ENCODE measurements around the gene XPR1. TPM values are rescaled to one million over a fixed set of nuclear protein-coding genes. Genes with fewer than 3 reads are reported as not detected.

The XPR1 gene
- total RNA-seq, 3 donors from 2014 or later = 19.0 to 49.5 (median 35.7) TPM

GRCh38 chr1:180598333-180598974, 33.4 kb upstream of the XPR1 start:
- no peaks in the 10 kb centered on the region for H3K9me3 ChIP-seq
- H3K36me3 ChIP-seq = no peaks in the 10 kb centered on the region
- H3K27ac ChIP-seq = no peak overlapping the region
- no peak overlapping the region for H3K4me3 ChIP-seq
- TF ChIP-seq CTCF (IDR thresholded peaks at IDR 0.05) = no peak
- no peak for TF ChIP-seq POLR2A (IDR thresholded peaks at IDR 0.05)
- no peak for TF ChIP-seq POLR2AphosphoS5 (IDR thresholded peaks at IDR 0.05)
- intact Hi-C loops (cut with DNase I; ENCODE audit: low total_unique reads) = no loop called here
- DNase-seq (ENCODE audit: low spot score in 2 of 2) = no peak
- H3K27me3 ChIP-seq = no peaks in the 10 kb centered on the region
- H3K4me1 ChIP-seq = no peaks in the 10 kb centered on the region

- Histone ChIP-seq H3K4me3 (no peak overlapping the region), H3K36me3 (no peaks in the 10 kb centered on the region), H3K27me3 (no peaks in the 10 kb centered on the region), H3K9me3 (no peaks in the 10 kb centered on the region), H3K27ac (no peak overlapping the region), H3K4me1 (no peaks in the 10 kb centered on the region)
- intact Hi-C loops (cut with DNase I; ENCODE audit: low total_unique reads) = no loop called here
- no peak for DNase-seq (ENCODE audit: low spot score in 2 of 2)
- TF ChIP-seq CTCF (IDR thresholded peaks at IDR 0.05) = no peak
- TF ChIP-seq POLR2A (IDR thresholded peaks at IDR 0.05) = no peak
- no peak for TF ChIP-seq POLR2AphosphoS5 (IDR thresholded peaks at IDR 0.05)
Observed at GRCh38 chr1:180600343-180600742, 31.5 kb upstream of the XPR1 start.

- intact Hi-C loops (cut with DNase I; ENCODE audit: low total_unique reads) = no loop called here
Observed at GRCh38 chr1:180601512-180601911, 30.3 kb upstream of the XPR1 start.

GRCh38 chr1:180603223-180603849, 28.5 kb upstream of the XPR1 start:
- H3K27ac ChIP-seq = no peak overlapping the region
- no peaks in the 10 kb centered on the region for H3K27me3 ChIP-seq
- no peak overlapping the region for H3K4me3 ChIP-seq
- intact Hi-C loops (cut with DNase I; ENCODE audit: low total_unique reads) = no loop called here
- no peaks in the 10 kb centered on the region for H3K36me3 ChIP-seq
- TF ChIP-seq POLR2A (IDR thresholded peaks at IDR 0.05) (no peak), POLR2AphosphoS5 (IDR thresholded peaks at IDR 0.05) (no peak), CTCF (IDR thresholded peaks at IDR 0.05) (no peak)
- no peaks in the 10 kb centered on the region for H3K4me1 ChIP-seq
- H3K9me3 ChIP-seq = no peaks in the 10 kb centered on the region
- DNase-seq (ENCODE audit: low spot score in 2 of 2) = no peak

More at GRCh38 chr1:180601512-180601911, 30.3 kb upstream of the XPR1 start:
- no peaks in the 10 kb centered on the region for H3K27me3 ChIP-seq
- no peaks in the 10 kb centered on the region for H3K9me3 ChIP-seq
- no peak for DNase-seq (ENCODE audit: low spot score in 2 of 2)
- H3K4me1 ChIP-seq = no peaks in the 10 kb centered on the region
- TF ChIP-seq POLR2AphosphoS5 (IDR thresholded peaks at IDR 0.05) (no peak), POLR2A (IDR thresholded peaks at IDR 0.05) (no peak), CTCF (IDR thresholded peaks at IDR 0.05) (no peak)
- H3K27ac ChIP-seq = no peak overlapping the region
- no peak overlapping the region for H3K4me3 ChIP-seq
- no peaks in the 10 kb centered on the region for H3K36me3 ChIP-seq

- H3K27ac ChIP-seq = no peak overlapping the region
- intact Hi-C loops (cut with DNase I; ENCODE audit: low total_unique reads) = no loop called here
- H3K9me3 ChIP-seq = no peaks in the 10 kb centered on the region
- TF ChIP-seq CTCF (IDR thresholded peaks at IDR 0.05) (no peak), POLR2A (IDR thresholded peaks at IDR 0.05) (no peak), POLR2AphosphoS5 (IDR thresholded peaks at IDR 0.05) (no peak)
- no peaks in the 10 kb centered on the region for H3K36me3 ChIP-seq
- DNase-seq (ENCODE audit: low spot score in 2 of 2) = no peak
- H3K4me1 ChIP-seq = no peaks in the 10 kb centered on the region
- no peak overlapping the region for H3K4me3 ChIP-seq
- H3K27me3 ChIP-seq = no peaks in the 10 kb centered on the region
Observed at GRCh38 chr1:180603850-180604226, 28.0 kb upstream of the XPR1 start.
